Hepatocyte (in vitro differentiated cells): ENCODE data around the gene SERTAD1. TPM values are rescaled to one million over a fixed set of nuclear protein-coding genes. Genes with fewer than 3 reads are reported as not detected.

Experiments
- DNase-seq: peaks from one replicate; pipeline ENCODE4 v3.0.0-alpha.2; 2016; ENCODE audit warnings: low spot score
- H2AFZ ChIP-seq: fragments of 200-600 bp; sonication (generic); 2 replicates; pipeline ENCODE4 v1.6.0; 2016; ENCODE audit warnings: antibody characterized with exemption, mild to moderate bottlenecking
- H3K27ac ChIP-seq: fragments of 200-600 bp; sonication (generic); 2 replicates; pipeline ENCODE4 v1.5.1; 2016; ENCODE audit warnings: mild to moderate bottlenecking
- H3K27me3 ChIP-seq: fragments of 200-600 bp; sonication (generic); 2 replicates; pipeline ENCODE4 v1.6.1; 2016
- H3K36me3 ChIP-seq: fragments of 200-600 bp; sonication (generic); replicated peaks from 2 replicates; pipeline ENCODE4 v1.5.1; 2016; ENCODE audit warnings: low read depth; ENCODE audit not compliant: insufficient read depth
- H3K4me1 ChIP-seq: fragments of 200-600 bp; sonication (generic); 2 replicates; pipeline ENCODE4 v1.5.1; 2016; ENCODE audit warnings: mild to moderate bottlenecking, moderate library complexity; ENCODE audit not compliant: insufficient read depth
- H3K4me2 ChIP-seq: fragments of 200-600 bp; sonication (generic); 2 replicates; pipeline ENCODE4 v1.6.0; 2016
- H3K4me3 ChIP-seq: fragments of 200-600 bp; sonication (generic); 2 replicates; pipeline ENCODE4 v1.5.1; 2016; ENCODE audit warnings: mild to moderate bottlenecking
- H3K79me2 ChIP-seq: fragments of 200-600 bp; sonication (generic); 2 replicates; pipeline ENCODE4 v1.6.0; 2017; ENCODE audit warnings: mild to moderate bottlenecking
- H3K9me2 ChIP-seq: fragments of 200-600 bp; sonication (generic); replicated peaks from 2 replicates; pipeline ENCODE4 v1.6.0; 2017; ENCODE audit warnings: mild to moderate bottlenecking; ENCODE audit not compliant: insufficient read depth
- H3K9me3 ChIP-seq: fragments of 200-600 bp; sonication (generic); 2 replicates; pipeline ENCODE4 v1.5.1; 2016; ENCODE audit warnings: low read depth, mild to moderate bottlenecking
- H4K20me1 ChIP-seq: fragments of 200-600 bp; sonication (generic); 2 replicates; pipeline ENCODE4 v1.6.0; 2016; ENCODE audit warnings: mild to moderate bottlenecking; ENCODE audit not compliant: insufficient read depth, poor library complexity, severe bottlenecking
- EZH2 ChIP-seq: fragments of 200-600 bp; sonication (generic); IDR thresholded peaks from 2 replicates; pipeline ENCODE4 v1.6.1; 2016; ENCODE audit warnings: antibody characterized with exemption, mild to moderate bottlenecking, borderline replicate concordance
- EZH2phosphoT487 ChIP-seq: fragments of 200-600 bp; sonication (generic); IDR thresholded peaks from one replicate; pipeline ENCODE4 v1.6.1; 2018; ENCODE audit warnings: antibody characterized with exemption, mild to moderate bottlenecking, low read depth, moderate library complexity; ENCODE audit not compliant: unreplicated experiment, severe bottlenecking
- WGBS: methylation state at CpG from one replicate; pipeline ENCODE4 v1.1.6; 2016; ENCODE audit warnings: low lambda C conversion rate; ENCODE audit errors: missing lambda C conversion rate; 5-methylcytosine and 5-hydroxymethylcytosine counted together
- polyA plus RNA-seq: library from polyadenylated mRNA; unstranded; fragments of >200 nt; fragmentation: Nextera tagmentation; extraction: Ambion mirVana; gene quantifications from 2 replicates; pipeline ENCODE4 v1.2.1, GENCODE V29; 2016
- total RNA-seq: library from RNA; depleted of rRNA; stranded (reverse); fragments of >200 nt; gene quantifications from 2 replicates; pipeline ENCODE4 v1.2.3, GENCODE V29; 2014
- TF ChIP-seq, protein P1 (sequence below): fragments of 200-600 bp; sonication (generic); IDR thresholded peaks from 2 replicates; pipeline ENCODE4 v1.5.1; 2016; ENCODE audit warnings: antibody characterized with exemption, mild to moderate bottlenecking; ENCODE audit not compliant: poor library complexity

The SERTAD1 gene
- total and polyA plus RNA-seq, 2 experiments from 2014 or later: 17.1 to 17.9 TPM

DNA sequence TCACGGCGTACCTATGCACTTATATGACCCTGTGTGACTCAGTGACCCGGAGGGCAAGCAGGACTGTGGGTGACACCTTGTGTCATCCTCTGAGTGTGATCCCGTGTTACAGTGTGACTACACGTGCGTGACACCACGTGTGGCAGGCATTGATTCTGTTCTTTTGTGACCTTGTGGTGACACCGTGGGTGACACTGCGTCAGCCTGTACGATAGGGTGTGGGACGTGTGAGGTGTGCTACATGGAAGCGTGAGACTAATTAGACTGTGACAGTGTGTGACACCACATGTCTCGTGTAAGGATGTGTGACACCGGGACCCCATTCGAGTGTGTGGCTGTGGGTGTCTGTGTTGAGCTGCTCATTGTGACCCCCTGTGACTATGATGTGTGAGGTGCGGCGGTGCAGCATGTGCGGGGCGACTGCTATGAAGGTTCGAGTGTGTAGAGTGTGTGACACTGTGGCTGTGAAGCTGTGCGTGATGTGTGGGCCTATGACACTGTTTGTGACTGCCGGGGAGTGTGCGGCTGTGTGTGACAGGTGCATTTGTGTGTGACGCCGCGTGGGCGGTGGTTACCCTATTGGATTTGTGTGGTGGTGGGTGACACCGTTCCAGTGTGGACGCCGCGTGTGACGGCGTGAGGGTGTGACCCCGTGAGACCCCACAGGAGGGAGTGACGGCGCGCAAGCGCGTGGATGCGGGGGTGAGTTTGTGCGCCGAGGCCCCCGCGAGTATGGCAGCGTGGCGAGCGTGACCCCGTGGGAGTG, 40.6 kb upstream of the SERTAD1 start:
- no peaks in the 10 kb centered on the region for H3K9me3 ChIP-seq
- TF ChIP-seq, protein P1, sequence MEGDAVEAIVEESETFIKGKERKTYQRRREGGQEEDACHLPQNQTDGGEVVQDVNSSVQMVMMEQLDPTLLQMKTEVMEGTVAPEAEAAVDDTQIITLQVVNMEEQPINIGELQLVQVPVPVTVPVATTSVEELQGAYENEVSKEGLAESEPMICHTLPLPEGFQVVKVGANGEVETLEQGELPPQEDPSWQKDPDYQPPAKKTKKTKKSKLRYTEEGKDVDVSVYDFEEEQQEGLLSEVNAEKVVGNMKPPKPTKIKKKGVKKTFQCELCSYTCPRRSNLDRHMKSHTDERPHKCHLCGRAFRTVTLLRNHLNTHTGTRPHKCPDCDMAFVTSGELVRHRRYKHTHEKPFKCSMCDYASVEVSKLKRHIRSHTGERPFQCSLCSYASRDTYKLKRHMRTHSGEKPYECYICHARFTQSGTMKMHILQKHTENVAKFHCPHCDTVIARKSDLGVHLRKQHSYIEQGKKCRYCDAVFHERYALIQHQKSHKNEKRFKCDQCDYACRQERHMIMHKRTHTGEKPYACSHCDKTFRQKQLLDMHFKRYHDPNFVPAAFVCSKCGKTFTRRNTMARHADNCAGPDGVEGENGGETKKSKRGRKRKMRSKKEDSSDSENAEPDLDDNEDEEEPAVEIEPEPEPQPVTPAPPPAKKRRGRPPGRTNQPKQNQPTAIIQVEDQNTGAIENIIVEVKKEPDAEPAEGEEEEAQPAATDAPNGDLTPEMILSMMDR: no peak
- TF ChIP-seq EZH2phosphoT487: no peak
- TF ChIP-seq EZH2: no peak
- no peak overlapping the region for H2AFZ ChIP-seq
- no peaks in the 10 kb centered on the region for H3K9me2 ChIP-seq
- H4K20me1 ChIP-seq: no peaks in the 10 kb centered on the region
- H3K4me2 ChIP-seq: peak overlapping the region; percentile 70
- no peaks in the 10 kb centered on the region for H3K36me3 ChIP-seq
- H3K27me3 ChIP-seq: peaks cover 9% of the 10 kb centered on the region
- no peak overlapping the region for H3K27ac ChIP-seq
- peaks cover 5% of the 10 kb centered on the region for H3K4me1 ChIP-seq
- H3K4me3 ChIP-seq: no peak overlapping the region
- WGBS: 39% methylated on average over 45 of the region's 48 CpGs
- peaks cover 11% of the 10 kb centered on the region for H3K79me2 ChIP-seq
- DNase-seq: peak; percentile 12

DNA sequence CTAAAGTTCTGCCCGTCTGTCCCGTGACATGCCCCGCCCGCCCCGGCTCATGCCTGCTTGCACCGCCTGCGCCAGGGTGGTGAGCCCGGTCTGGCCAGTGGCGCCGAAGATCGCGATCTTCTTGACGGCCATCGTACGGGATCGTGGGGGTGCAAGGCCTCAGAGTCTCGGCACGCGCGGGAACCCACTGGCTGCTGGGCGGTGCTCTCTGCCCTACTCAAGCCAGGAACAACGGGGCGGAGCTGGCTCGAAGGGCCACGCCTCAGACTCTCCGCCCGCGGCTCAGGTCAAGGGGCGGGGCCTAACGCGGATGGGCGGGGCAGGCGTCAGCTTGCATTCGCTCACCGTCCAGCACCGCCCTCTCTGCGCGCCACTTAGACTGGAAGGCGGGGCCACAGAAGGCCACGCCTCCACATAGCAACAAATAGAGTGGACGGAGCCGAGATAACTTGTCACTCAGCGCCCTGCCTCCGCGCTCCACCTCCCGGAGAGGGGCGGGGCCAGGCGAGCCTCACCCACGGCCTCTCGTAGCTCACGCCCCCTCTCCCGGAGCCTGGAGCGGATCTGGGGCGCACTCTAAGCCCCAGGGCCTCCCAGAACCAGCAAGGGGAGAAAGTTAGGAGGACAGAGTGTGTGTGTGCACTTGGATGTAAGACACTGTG, 39.9 kb upstream of the SERTAD1 start, which contains the start of gene BLVRB:
TSS of gene BLVRB (minus strand) at position 189 of the 662 bp plus-strand sequence. CDS start at position 132, 57 bp downstream.
- H3K4me2 ChIP-seq: peak within 1 kb of the TSS; percentile 79
- H3K9me3 ChIP-seq: no peaks in the 10 kb centered on the region
- H3K36me3 ChIP-seq: no peaks in the 10 kb centered on the region
- H3K27ac ChIP-seq: peak within 1 kb of the TSS; percentile 88
- no peaks in the 10 kb centered on the region for H4K20me1 ChIP-seq
- no peaks in the 10 kb centered on the region for H3K9me2 ChIP-seq
- TF ChIP-seq, protein P1: no peak
- TF ChIP-seq EZH2phosphoT487: no peak
- TF ChIP-seq EZH2: no peak
- peaks cover 14% of the 10 kb centered on the region for H3K79me2 ChIP-seq
- WGBS: 1% methylated on average over 46 of the region's 54 CpGs
- peak within 1 kb of the TSS; percentile 34 for H2AFZ ChIP-seq
- H3K4me1 ChIP-seq: peaks cover 5% of the 10 kb centered on the region
- H3K27me3 ChIP-seq: peaks cover 9% of the 10 kb centered on the region
- H3K4me3 ChIP-seq: peak within 1 kb of the TSS; percentile 35
- DNase-seq: peak; percentile 100

DNA sequence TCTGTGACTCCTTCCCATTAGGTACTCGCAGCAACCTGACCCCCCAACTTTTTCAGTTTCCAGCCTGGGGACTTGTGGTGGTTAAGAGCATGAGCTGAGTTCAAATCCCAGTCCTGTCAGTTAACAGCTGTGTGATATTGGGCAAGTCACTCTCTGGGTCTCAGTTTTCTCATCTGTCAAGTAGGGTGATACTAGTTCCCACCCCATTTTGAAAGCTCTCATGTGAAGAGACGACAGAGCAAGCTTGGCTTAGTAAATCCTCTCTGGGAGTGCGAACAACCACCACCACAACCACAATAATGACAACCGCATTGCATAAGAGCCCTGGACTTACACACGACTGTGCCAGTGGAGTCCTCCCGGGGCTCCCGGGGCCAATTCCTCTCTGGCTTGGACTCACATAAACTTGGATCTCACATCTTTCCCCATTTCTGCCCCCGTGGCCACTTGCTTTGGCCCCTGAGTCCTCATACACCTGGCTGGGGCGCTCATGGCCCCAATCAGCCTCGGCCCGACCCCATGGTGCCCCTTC, 39.3 kb upstream of the SERTAD1 start:
- peak overlapping the region; percentile 88 for H3K27ac ChIP-seq
- peaks cover 5% of the 10 kb centered on the region for H3K4me1 ChIP-seq
- H3K27me3 ChIP-seq: peaks cover 9% of the 10 kb centered on the region
- DNase-seq: no peak
- no peaks in the 10 kb centered on the region for H3K9me2 ChIP-seq
- H4K20me1 ChIP-seq: no peaks in the 10 kb centered on the region
- no peaks in the 10 kb centered on the region for H3K36me3 ChIP-seq
- 22% methylated on average over 11 of the region's 11 CpGs for WGBS
- peak overlapping the region; percentile 79 for H3K4me2 ChIP-seq
- H2AFZ ChIP-seq: peak overlapping the region; percentile 34
- peak overlapping the region; percentile 35 for H3K4me3 ChIP-seq
- TF ChIP-seq, protein P1: no peak
- TF ChIP-seq EZH2: no peak
- no peak for TF ChIP-seq EZH2phosphoT487
- H3K79me2 ChIP-seq: peaks cover 18% of the 10 kb centered on the region
- no peaks in the 10 kb centered on the region for H3K9me3 ChIP-seq
